ENCODE data around the gene LDLR. TPM values are rescaled to one million over a fixed set of nuclear protein-coding genes. Genes with fewer than 3 reads are reported as not detected.
"Not testable (repeated sequence)": the region's sequence is repeated elsewhere in the genome, so short reads cannot be mapped to it uniquely, and the experiment has no call there.

The LDLR gene
- polyA plus RNA-seq, 5 donors, result 11.1 to 39.2 (median 23.0) TPM

GRCh38 chr19:11101057-11101456, 11.8 kb downstream of the LDLR start:
- no peak for DNase-seq

- DNase-seq, result no peak
Observed at GRCh38 chr19:11102944-11103343, 13.7 kb downstream of the LDLR start.

GRCh38 chr19:11103667-11104066, 14.4 kb downstream of the LDLR start:
- not testable (repeated sequence) for DNase-seq

GRCh38 chr19:11105014-11105636, 15.9 kb downstream of the LDLR start:
- DNase-seq, result no peak

GRCh38 chr19:11106477-11106876, 17.2 kb downstream of the LDLR start:
- no peak for DNase-seq

- DNase-seq, result no peak
Observed at GRCh38 chr19:11108746-11109145, 19.5 kb downstream of the LDLR start.

GRCh38 chr19:11111117-11111770, 22.0 kb downstream of the LDLR start:
- no peak for DNase-seq

GRCh38 chr19:11111771-11112144, 22.5 kb downstream of the LDLR start:
- no peak for DNase-seq

GRCh38 chr19:11113140-11113708, 24.0 kb downstream of the LDLR start:
- DNase-seq, result no peak

- DNase-seq, result no peak
Observed at GRCh38 chr19:11115042-11115441, 25.8 kb downstream of the LDLR start.

GRCh38 chr19:11115895-11116446, 26.7 kb downstream of the LDLR start:
- no peak for DNase-seq

- DNase-seq, result no peak
Observed at GRCh38 chr19:11116507-11116906, 27.2 kb downstream of the LDLR start.

- DNase-seq, result not testable (repeated sequence)
Observed at GRCh38 chr19:11121963-11122362, 32.7 kb downstream of the LDLR start.

- no peak for DNase-seq
Observed at GRCh38 chr19:11123114-11123513, 33.9 kb downstream of the LDLR start.

- DNase-seq, result not testable (repeated sequence)
Observed at GRCh38 chr19:11124157-11124556, 34.9 kb downstream of the LDLR start.

- DNase-seq, result peak; percentile 67 to 80
Observed at GRCh38 chr19:11125994-11126685, 36.9 kb downstream of the LDLR start.

- no peak for DNase-seq
Observed at GRCh38 chr19:11127905-11128304, 38.6 kb downstream of the LDLR start.

- DNase-seq, result peak; percentile 53 to 72
Observed at GRCh38 chr19:11130824-11131455, 41.7 kb downstream of the LDLR start.

GRCh38 chr19:11131471-11131870, 42.2 kb downstream of the LDLR start:
- no peak for DNase-seq

- no peak for DNase-seq
Observed at GRCh38 chr19:11136400-11137101, 47.3 kb downstream of the LDLR start.

Data from right lung (tissue), 5 donors.